Psoas muscle (tissue), 8 donors: ENCODE data around the gene GPA33. TPM values are rescaled to one million over a fixed set of nuclear protein-coding genes. Genes with fewer than 3 reads are reported as not detected.

Experiments used
- ATAC-seq, 4 donors: fragments of 200-7000 bp; cut with Tn5 transposase; one replicate each; pipeline ENCODE4 v1.9.1; 2020; ENCODE audit warnings: moderate library complexity in 3 of 4, mild to moderate bottlenecking in 2 of 4
- DNase-seq, 2 donors: peaks; one replicate each; pipeline ENCODE4 v3.0.0-alpha.2; 2020
- H3K27ac ChIP-seq: fragments of 200-600 bp; one replicate; pipeline ENCODE4 v1.8.0; 2022
- H3K27me3 ChIP-seq, 3 donors: fragments of 200-600 bp in 1 of 3; one replicate each; pipeline versions ENCODE4 v1.6.1 to v1.8.0; 2013 to 2022; ENCODE audit warnings: low read length in 2 of 3, mild to moderate bottlenecking in 2 of 3, moderate library complexity in 1 of 3; ENCODE audit not compliant: insufficient read depth in 3 of 3
- H3K36me3 ChIP-seq, 2 donors: fragments of 200-600 bp in 1 of 2; one replicate each; pipeline versions ENCODE4 v1.6.1 to v1.8.0; 2013 to 2022; ENCODE audit warnings: low read depth in 1 of 2, mild to moderate bottlenecking in 1 of 2, moderate library complexity in 1 of 2; ENCODE audit not compliant: insufficient read depth in 1 of 2
- H3K4me1 ChIP-seq: fragments of 200-600 bp; one replicate; pipeline ENCODE4 v1.8.0; 2022
- H3K4me3 ChIP-seq: fragments of 200-600 bp; one replicate; pipeline ENCODE4 v1.8.0; 2022; ENCODE audit warnings: mild to moderate bottlenecking
- H3K9me3 ChIP-seq: fragments of 200-600 bp; one replicate; pipeline ENCODE4 v1.8.0; 2022
- CTCF ChIP-seq: fragments of 200-600 bp; IDR thresholded peaks from one replicate; pipeline ENCODE4 v1.8.0; 2022; ENCODE audit warnings: antibody characterized with exemption
- whole genome bisulfite sequencing, 3 donors: extraction: QIAGEN DNeasy Blood & Tissue Kit; methylation state at CpG; one replicate each; pipeline versions ENCODE4 v1.1.6 to v1.1.7; 2013; 5-methylcytosine and 5-hydroxymethylcytosine counted together
- intact Hi-C, 2 donors: fragments of 100-400 bp; cut with DNase I; formaldehyde crosslinking; loops; one replicate each; pipeline versions ENCODE4 v1.11.0 to v1.14.2; 2022
- polyA plus RNA-seq, 3 donors: library from polyadenylated mRNA; stranded (reverse); fragments of 200-250 nt; gene quantifications; one replicate each; pipeline ENCODE4 v1.2.3, GENCODE V29; 2013
- total RNA-seq, 4 donors: library from RNA; stranded (reverse); fragmentation: NEBNext Ultra II Directional in 2 of 4; extraction: Animal tissue kit (Norgen Biotek cat#: 25700) in 2 of 4; gene quantifications; one replicate each; pipeline versions ENCODE4 v1.2.1 to v1.2.4, GENCODE V29; 2021 to 2023
- donor health status: healthy with polysubstance abuse.
- donor health status: DM: no; HTN: no; CAD: no; lungs with moderate emphysema.
- donor health status: Bipolar disorder and iron deficiency.
- donor health status: healthy.
- donor health status: DM: yes; HTN: yes; CAD: no.
- donor health status: DM: no; HTN: no; CAD: no.
- donor health status: DM: no; HTN: no; CAD: no.
- donor health status: DM: yes; HTN: yes; CAD: no.

GPA33 gene
- total and polyA plus RNA-seq, 7 donors: 0.06 to 2.2 (median 0.12) TPM; not detected in 2

- no peak for DNase-seq
- peak overlapping the region; percentile 69 for H3K27ac ChIP-seq
- peak in 3 of 4 donors; percentile 45 to 70 (median 60) for ATAC-seq
- intact Hi-C loops: no loop called here
- TF ChIP-seq CTCF: no peak
- H3K9me3 ChIP-seq: no peaks in the 10 kb centered on the region
- no peaks in the 10 kb centered on the region for H3K27me3 ChIP-seq
- WGBS, 3 donors: 67 to 95% (median 81%) methylated on average over 9 of the region's 9 CpGs
- H3K4me1 ChIP-seq: peaks cover 43% of the 10 kb centered on the region
- peaks cover 0 to 78% of the 10 kb centered on the region in 2 donors for H3K36me3 ChIP-seq
- H3K4me3 ChIP-seq: no peak overlapping the region
These were observed 27.0 kb upstream of the GPA33 start for GRCh38 chr1:167117225-167117624.

- H3K4me3 ChIP-seq: no peak overlapping the region
- 4 to 27% (median 11%) methylated on average over 1 of the region's 1 CpG for WGBS, 3 donors
- H3K9me3 ChIP-seq: no peaks in the 10 kb centered on the region
These were observed 26.0 kb upstream of the GPA33 start for GRCh38 chr1:167116174-167116573.

GRCh38 chr1:167115655-167116054 lies 25.5 kb upstream of the GPA33 start:
- intact Hi-C loops: no loop called here
- WGBS, 3 donors: 39 to 42% (median 39%) methylated on average over 4 to 5 of the region's 5 CpGs
- H3K4me3 ChIP-seq: no peak overlapping the region
- peak in 1 of 4 donors; percentile 16 for ATAC-seq
- H3K4me1 ChIP-seq: peaks cover 43% of the 10 kb centered on the region
- H3K9me3 ChIP-seq: no peaks in the 10 kb centered on the region
- TF ChIP-seq CTCF: no peak
- H3K36me3 ChIP-seq: peaks cover 0 to 63% of the 10 kb centered on the region in 2 donors
- peak overlapping the region; percentile 76 for H3K27ac ChIP-seq
- DNase-seq: no peak
- no peaks in the 10 kb centered on the region for H3K27me3 ChIP-seq

More at GRCh38 chr1:167116174-167116573, 26.0 kb upstream of the GPA33 start:
- Histone ChIP-seq H3K27me3 (no peaks in the 10 kb centered on the region), H3K36me3 (peaks cover 0 to 68% of the 10 kb centered on the region in 2 donors), H3K27ac (peak overlapping the region; percentile 76), H3K4me1 (peaks cover 43% of the 10 kb centered on the region)
- no peak for TF ChIP-seq CTCF
- ATAC-seq: peak; percentile 41 to 82 (median 68)
- intact Hi-C loops: no loop called here
- no peak for DNase-seq

- no peak for ATAC-seq
- intact Hi-C loops: no loop called here
- H3K27ac ChIP-seq: peak overlapping the region; percentile 76
These were observed 24.5 kb upstream of the GPA33 start for GRCh38 chr1:167114725-167115124.

More at GRCh38 chr1:167114725-167115124, 24.5 kb upstream of the GPA33 start:
- no peak overlapping the region for H3K4me3 ChIP-seq
- peaks cover 49% of the 10 kb centered on the region for H3K4me1 ChIP-seq
- TF ChIP-seq CTCF: no peak
- no peaks in the 10 kb centered on the region for H3K9me3 ChIP-seq
- no peaks in the 10 kb centered on the region for H3K27me3 ChIP-seq
- peaks cover 0 to 54% of the 10 kb centered on the region in 2 donors for H3K36me3 ChIP-seq
- no peak for DNase-seq
